ENCODE measurements around the gene CACNB2. TPM values are rescaled to one million over a fixed set of nuclear protein-coding genes. Genes with fewer than 3 reads are reported as not detected.

Gene CACNB2
- total and polyA plus RNA-seq, 4 donors, result 0.38 to 3.1 (median 0.83) TPM

DNA sequence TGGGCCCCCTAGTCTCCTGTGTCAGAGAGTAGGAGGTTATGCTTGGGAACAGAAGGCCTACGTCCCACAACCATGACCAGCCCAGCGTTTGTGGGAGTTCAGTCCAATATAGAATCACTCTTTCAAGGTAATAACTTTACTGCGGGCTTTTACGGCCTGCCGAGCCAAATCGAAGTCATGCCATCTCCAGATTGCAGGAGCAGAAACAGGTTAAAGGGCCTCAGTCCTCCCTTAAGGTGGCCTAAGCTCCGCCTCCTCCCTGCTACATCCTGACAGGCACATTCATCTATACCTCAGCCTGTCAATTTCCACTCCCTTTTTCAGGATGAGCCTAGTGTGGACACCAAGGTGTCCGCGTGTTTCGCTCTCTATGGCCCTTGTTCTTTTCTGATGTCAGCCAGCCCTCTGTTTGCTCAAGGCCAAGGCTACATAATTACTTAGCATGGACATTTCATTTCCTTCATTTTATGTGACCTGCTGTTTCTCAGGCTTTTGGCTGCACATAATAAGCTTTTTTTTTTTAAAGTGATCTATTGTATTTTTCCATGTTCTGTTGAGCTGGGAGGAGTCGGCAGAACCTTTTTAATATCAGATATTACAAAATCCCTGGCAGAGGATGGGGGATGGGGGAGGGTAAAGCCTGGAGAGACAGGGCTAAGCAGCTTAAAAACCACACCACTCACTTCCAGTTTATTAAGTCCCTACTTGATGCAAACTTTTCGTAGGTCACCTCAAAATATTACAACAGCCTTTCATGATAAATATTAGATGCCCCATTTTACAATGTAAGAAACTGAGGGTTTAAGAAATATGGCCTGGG lies 84.6 kb downstream of the CACNB2 start:
- Histone ChIP-seq H3K9ac (ENCODE audit: low read depth in 1 of 2, low read length in 2 of 2) (no peak overlapping the region), H3K27ac (ENCODE audit: low read depth in 1 of 2, low read length in 2 of 2) (no peak overlapping the region), H3K9me3 (ENCODE audit: control insufficient read depth in 4 of 4, low read length in 3 of 4) (no peaks in the 10 kb centered on the region), H3K4me3 (ENCODE audit: low read depth in 1 of 3, low read length in 3 of 3) (no peak overlapping the region), H3K36me3 (ENCODE audit: control insufficient read depth in 4 of 4, insufficient read depth in 3 of 4, low read depth in 1 of 4, low read length in 3 of 4) (no peaks in the 10 kb centered on the region), H3K27me3 (ENCODE audit: control insufficient read depth in 4 of 4, insufficient read depth in 4 of 4, low read length in 3 of 4) (no peaks in the 10 kb centered on the region), H3K4me1 (ENCODE audit: control insufficient read depth in 4 of 4, insufficient read depth in 4 of 4, low read length in 3 of 4) (no peaks in the 10 kb centered on the region)
- DNase-seq (ENCODE audit: low spot score), result no peak
- TF ChIP-seq, protein P1, sequence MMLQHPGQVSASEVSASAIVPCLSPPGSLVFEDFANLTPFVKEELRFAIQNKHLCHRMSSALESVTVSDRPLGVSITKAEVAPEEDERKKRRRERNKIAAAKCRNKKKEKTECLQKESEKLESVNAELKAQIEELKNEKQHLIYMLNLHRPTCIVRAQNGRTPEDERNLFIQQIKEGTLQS (IDR thresholded peaks at IDR 0.05), result no peak
- no peak for TF ChIP-seq RAD21 (IDR thresholded peaks at IDR 0.05)
- no peak for TF ChIP-seq JUND (IDR thresholded peaks at IDR 0.05)
- no peak for TF ChIP-seq GABPA (IDR thresholded peaks at IDR 0.05 in 1 of 2, conservative IDR thresholded peaks at IDR 0.05 in 1 of 2)
- no peak for TF ChIP-seq EGR1 (IDR thresholded peaks at IDR 0.05; ENCODE audit: low read depth in 2 of 2)
- no peak for TF ChIP-seq NR2F2 (IDR thresholded peaks at IDR 0.05)
- TF ChIP-seq HNF4G (IDR thresholded peaks at IDR 0.05), result no peak
- no peak for TF ChIP-seq FOXA2 (IDR thresholded peaks at IDR 0.05)
- TF ChIP-seq SP1 (IDR thresholded peaks at IDR 0.05), result no peak
- 74% methylated on average over 12 of the region's 12 CpGs for WGBS

DNA sequence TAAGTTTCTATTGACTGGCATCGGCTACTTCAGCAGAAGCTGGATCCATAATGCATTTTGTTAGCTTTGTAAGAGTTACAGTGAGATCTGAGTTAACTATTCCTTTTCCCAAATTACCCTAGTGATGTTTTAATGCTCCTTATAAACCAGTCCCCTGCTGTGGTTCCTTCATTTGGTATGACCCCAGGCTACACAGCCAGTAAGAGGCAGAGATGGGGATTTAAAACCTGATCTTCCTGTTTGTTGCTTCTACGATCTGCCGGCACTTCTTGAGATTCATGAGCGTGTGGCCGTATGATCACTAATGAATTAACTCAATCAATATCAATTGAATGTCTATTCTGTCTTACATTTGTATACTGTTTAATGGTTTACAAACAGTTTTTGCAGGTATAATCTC lies 86.1 kb downstream of the CACNB2 start:
- no peak for DNase-seq (ENCODE audit: low spot score)
- H3K36me3 ChIP-seq (ENCODE audit: control insufficient read depth in 4 of 4, insufficient read depth in 3 of 4, low read depth in 1 of 4, low read length in 3 of 4), result no peaks in the 10 kb centered on the region
- H3K4me3 ChIP-seq (ENCODE audit: low read depth in 1 of 3, low read length in 3 of 3), result no peak overlapping the region
- no peak overlapping the region for H3K9ac ChIP-seq (ENCODE audit: low read depth in 1 of 2, low read length in 2 of 2)
- TF ChIP-seq, protein P2, sequence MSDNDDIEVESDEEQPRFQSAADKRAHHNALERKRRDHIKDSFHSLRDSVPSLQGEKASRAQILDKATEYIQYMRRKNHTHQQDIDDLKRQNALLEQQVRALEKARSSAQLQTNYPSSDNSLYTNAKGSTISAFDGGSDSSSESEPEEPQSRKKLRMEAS (IDR thresholded peaks at IDR 0.05), result no peak
- TF ChIP-seq, protein P3, sequence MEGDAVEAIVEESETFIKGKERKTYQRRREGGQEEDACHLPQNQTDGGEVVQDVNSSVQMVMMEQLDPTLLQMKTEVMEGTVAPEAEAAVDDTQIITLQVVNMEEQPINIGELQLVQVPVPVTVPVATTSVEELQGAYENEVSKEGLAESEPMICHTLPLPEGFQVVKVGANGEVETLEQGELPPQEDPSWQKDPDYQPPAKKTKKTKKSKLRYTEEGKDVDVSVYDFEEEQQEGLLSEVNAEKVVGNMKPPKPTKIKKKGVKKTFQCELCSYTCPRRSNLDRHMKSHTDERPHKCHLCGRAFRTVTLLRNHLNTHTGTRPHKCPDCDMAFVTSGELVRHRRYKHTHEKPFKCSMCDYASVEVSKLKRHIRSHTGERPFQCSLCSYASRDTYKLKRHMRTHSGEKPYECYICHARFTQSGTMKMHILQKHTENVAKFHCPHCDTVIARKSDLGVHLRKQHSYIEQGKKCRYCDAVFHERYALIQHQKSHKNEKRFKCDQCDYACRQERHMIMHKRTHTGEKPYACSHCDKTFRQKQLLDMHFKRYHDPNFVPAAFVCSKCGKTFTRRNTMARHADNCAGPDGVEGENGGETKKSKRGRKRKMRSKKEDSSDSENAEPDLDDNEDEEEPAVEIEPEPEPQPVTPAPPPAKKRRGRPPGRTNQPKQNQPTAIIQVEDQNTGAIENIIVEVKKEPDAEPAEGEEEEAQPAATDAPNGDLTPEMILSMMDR (IDR thresholded peaks at IDR 0.05; ENCODE audit: low read depth, low read length, missing input control), result no peak
- TF ChIP-seq FOXA1 (IDR thresholded peaks at IDR 0.05) (no peak), YY1 (IDR thresholded peaks at IDR 0.05) (no peak)
- H3K27ac ChIP-seq (ENCODE audit: low read depth in 1 of 2, low read length in 2 of 2), result no peak overlapping the region
- no peaks in the 10 kb centered on the region for H3K4me1 ChIP-seq (ENCODE audit: control insufficient read depth in 4 of 4, insufficient read depth in 4 of 4, low read length in 3 of 4)
- WGBS, result 91% methylated on average over 5 of the region's 5 CpGs
- no peaks in the 10 kb centered on the region for H3K27me3 ChIP-seq (ENCODE audit: control insufficient read depth in 4 of 4, insufficient read depth in 4 of 4, low read length in 3 of 4)
- H3K9me3 ChIP-seq (ENCODE audit: control insufficient read depth in 4 of 4, low read length in 3 of 4), result no peaks in the 10 kb centered on the region

DNA sequence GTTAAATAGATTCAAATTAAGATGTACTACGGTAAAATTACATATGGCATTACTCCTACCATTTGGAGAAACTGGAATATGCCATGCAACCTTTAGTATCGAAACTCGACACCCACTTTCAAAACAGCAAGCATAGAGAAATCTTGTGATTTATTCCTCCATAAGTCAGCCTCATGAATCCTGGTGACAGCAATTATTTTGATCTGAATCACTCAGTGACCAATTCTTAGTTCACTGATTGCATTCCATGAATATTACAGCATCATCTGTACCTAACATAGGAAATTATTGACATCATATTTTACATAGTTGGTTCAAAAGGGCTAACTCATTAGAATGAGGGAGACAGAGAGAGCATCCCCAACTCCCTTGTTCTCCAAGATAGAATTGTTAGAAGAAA lies 89.6 kb downstream of the CACNB2 start:
- Histone ChIP-seq H3K4me3 (ENCODE audit: low read depth in 1 of 3, low read length in 3 of 3) (no peak overlapping the region), H3K27ac (ENCODE audit: low read depth in 1 of 2, low read length in 2 of 2) (no peak overlapping the region), H3K36me3 (ENCODE audit: control insufficient read depth in 4 of 4, insufficient read depth in 3 of 4, low read depth in 1 of 4, low read length in 3 of 4) (no peaks in the 10 kb centered on the region), H3K4me1 (ENCODE audit: control insufficient read depth in 4 of 4, insufficient read depth in 4 of 4, low read length in 3 of 4) (peaks cover 0 to 6% (median 0%) of the 10 kb centered on the region in 4 donors), H3K9me3 (ENCODE audit: control insufficient read depth in 4 of 4, low read length in 3 of 4) (no peaks in the 10 kb centered on the region), H3K27me3 (ENCODE audit: control insufficient read depth in 4 of 4, insufficient read depth in 4 of 4, low read length in 3 of 4) (no peaks in the 10 kb centered on the region), H3K9ac (ENCODE audit: low read depth in 1 of 2, low read length in 2 of 2) (no peak overlapping the region)
- DNase-seq (ENCODE audit: low spot score), result no peak
- WGBS, result 93% methylated on average over 3 of the region's 3 CpGs
- TF ChIP-seq, protein P3 (IDR thresholded peaks at IDR 0.05; ENCODE audit: low read depth, low read length, missing input control), result no peak
- no peak for TF ChIP-seq YY1 (IDR thresholded peaks at IDR 0.05)
- TF ChIP-seq, protein P1 (IDR thresholded peaks at IDR 0.05), result no peak
- TF ChIP-seq GABPA (IDR thresholded peaks at IDR 0.05 in 1 of 2, conservative IDR thresholded peaks at IDR 0.05 in 1 of 2), result no peak
- TF ChIP-seq RAD21 (IDR thresholded peaks at IDR 0.05), result no peak
- no peak for TF ChIP-seq RXRA (IDR thresholded peaks at IDR 0.05)
- no peak for TF ChIP-seq NR2F2 (IDR thresholded peaks at IDR 0.05)
- no peak for TF ChIP-seq FOXA1 (IDR thresholded peaks at IDR 0.05)
- TF ChIP-seq FOXA2 (IDR thresholded peaks at IDR 0.05), result no peak
- no peak for TF ChIP-seq JUND (IDR thresholded peaks at IDR 0.05)
- TF ChIP-seq, protein P4, sequence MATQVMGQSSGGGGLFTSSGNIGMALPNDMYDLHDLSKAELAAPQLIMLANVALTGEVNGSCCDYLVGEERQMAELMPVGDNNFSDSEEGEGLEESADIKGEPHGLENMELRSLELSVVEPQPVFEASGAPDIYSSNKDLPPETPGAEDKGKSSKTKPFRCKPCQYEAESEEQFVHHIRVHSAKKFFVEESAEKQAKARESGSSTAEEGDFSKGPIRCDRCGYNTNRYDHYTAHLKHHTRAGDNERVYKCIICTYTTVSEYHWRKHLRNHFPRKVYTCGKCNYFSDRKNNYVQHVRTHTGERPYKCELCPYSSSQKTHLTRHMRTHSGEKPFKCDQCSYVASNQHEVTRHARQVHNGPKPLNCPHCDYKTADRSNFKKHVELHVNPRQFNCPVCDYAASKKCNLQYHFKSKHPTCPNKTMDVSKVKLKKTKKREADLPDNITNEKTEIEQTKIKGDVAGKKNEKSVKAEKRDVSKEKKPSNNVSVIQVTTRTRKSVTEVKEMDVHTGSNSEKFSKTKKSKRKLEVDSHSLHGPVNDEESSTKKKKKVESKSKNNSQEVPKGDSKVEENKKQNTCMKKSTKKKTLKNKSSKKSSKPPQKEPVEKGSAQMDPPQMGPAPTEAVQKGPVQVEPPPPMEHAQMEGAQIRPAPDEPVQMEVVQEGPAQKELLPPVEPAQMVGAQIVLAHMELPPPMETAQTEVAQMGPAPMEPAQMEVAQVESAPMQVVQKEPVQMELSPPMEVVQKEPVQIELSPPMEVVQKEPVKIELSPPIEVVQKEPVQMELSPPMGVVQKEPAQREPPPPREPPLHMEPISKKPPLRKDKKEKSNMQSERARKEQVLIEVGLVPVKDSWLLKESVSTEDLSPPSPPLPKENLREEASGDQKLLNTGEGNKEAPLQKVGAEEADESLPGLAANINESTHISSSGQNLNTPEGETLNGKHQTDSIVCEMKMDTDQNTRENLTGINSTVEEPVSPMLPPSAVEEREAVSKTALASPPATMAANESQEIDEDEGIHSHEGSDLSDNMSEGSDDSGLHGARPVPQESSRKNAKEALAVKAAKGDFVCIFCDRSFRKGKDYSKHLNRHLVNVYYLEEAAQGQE (IDR thresholded peaks at IDR 0.05), result no peak
- TF ChIP-seq, protein P2 (IDR thresholded peaks at IDR 0.05), result no peak
- no peak for TF ChIP-seq EGR1 (IDR thresholded peaks at IDR 0.05; ENCODE audit: low read depth in 2 of 2)
- no peak for TF ChIP-seq HNF4A (conservative IDR thresholded peaks at IDR 0.05)
- TF ChIP-seq TAF1 (conservative IDR thresholded peaks at IDR 0.05), result no peak

Measured in liver (tissue), 9 donors.